RWPE2 (cell line): ENCODE results near the gene CORO1C.

Experiments
- ATAC-seq: fragments of 200-7000 bp; cut with Tn5 transposase; 3 replicates; pipeline ENCODE4 v1.9.1; 2021; ENCODE audit warnings: low read depth
- DNase-seq: peaks from one replicate; pipeline ENCODE4 v3.0.0-alpha.2; 2020; ENCODE audit warnings: low spot score
- H3K27ac ChIP-seq: fragments of 450-650 bp; 2 replicates; pipeline ENCODE4 v1.5.1; 2017; ENCODE audit warnings: mild to moderate bottlenecking; ENCODE audit not compliant: poor library complexity, severe bottlenecking
- H3K27me3 ChIP-seq: fragments of 250-450 bp; sonication (Bioruptor Pico); 2 replicates; pipeline ENCODE4 v1.5.1; 2021; ENCODE audit warnings: mild to moderate bottlenecking, moderate library complexity; ENCODE audit not compliant: insufficient read depth, poor library complexity, severe bottlenecking
- H3K36me3 ChIP-seq: fragments of 250-450 bp; sonication (Bioruptor Pico); 2 replicates; pipeline ENCODE4 v1.5.1; 2020; ENCODE audit warnings: low read depth, mild to moderate bottlenecking, moderate library complexity
- H3K4me1 ChIP-seq: fragments of 250-450 bp; sonication (Bioruptor Pico); 2 replicates; pipeline ENCODE4 v1.5.1; 2021; ENCODE audit warnings: mild to moderate bottlenecking, moderate library complexity; ENCODE audit not compliant: insufficient read depth, poor library complexity, severe bottlenecking
- H3K4me3 ChIP-seq: fragments of 250-450 bp; sonication (Bioruptor Pico); 2 replicates; pipeline ENCODE4 v1.5.1; 2021; ENCODE audit warnings: mild to moderate bottlenecking, moderate library complexity; ENCODE audit not compliant: severe bottlenecking
- H3K9me3 ChIP-seq: fragments of 250-450 bp; sonication (Bioruptor Pico); 2 replicates; pipeline ENCODE4 v1.5.1; 2021; ENCODE audit warnings: mild to moderate bottlenecking, moderate library complexity; ENCODE audit not compliant: severe bottlenecking
- CTCF ChIP-seq: fragments of 450-650 bp; IDR thresholded peaks from one replicate; pipeline ENCODE4 v1.5.1; 2017; ENCODE audit warnings: mild to moderate bottlenecking, moderate library complexity; ENCODE audit not compliant: poor library complexity, severe bottlenecking

The CORO1C gene

GRCh38 chr12:108644811-108645120 lies 86.6 kb downstream of the CORO1C start:
- Histone ChIP-seq H3K27me3 (no peaks in the 10 kb centered on the region), H3K9me3 (no peaks in the 10 kb centered on the region), H3K36me3 (peaks cover 52% of the 10 kb centered on the region), H3K27ac (no peak overlapping the region), H3K4me1 (peaks cover 10% of the 10 kb centered on the region), H3K4me3 (no peak overlapping the region)
- ATAC-seq (no peak), DNase-seq (no peak)
- TF ChIP-seq CTCF: no peak

GRCh38 chr12:108643941-108644810 lies 87.1 kb downstream of the CORO1C start:
- Histone ChIP-seq H3K4me3 (no peak overlapping the region), H3K9me3 (no peaks in the 10 kb centered on the region), H3K27ac (no peak overlapping the region), H3K4me1 (peaks cover 10% of the 10 kb centered on the region), H3K36me3 (peaks cover 46% of the 10 kb centered on the region), H3K27me3 (no peaks in the 10 kb centered on the region)
- DNase-seq (no peak), ATAC-seq (no peak)
- no peak for TF ChIP-seq CTCF

- H3K9me3 ChIP-seq: no peaks in the 10 kb centered on the region
- no peak for TF ChIP-seq CTCF
- no peak overlapping the region for H3K27ac ChIP-seq
- no peak for ATAC-seq
- H3K27me3 ChIP-seq: no peaks in the 10 kb centered on the region
- no peak for DNase-seq
- H3K36me3 ChIP-seq: peaks cover 35% of the 10 kb centered on the region
- H3K4me1 ChIP-seq: peaks cover 10% of the 10 kb centered on the region
- H3K4me3 ChIP-seq: no peak overlapping the region
Measured at GRCh38 chr12:108642899-108643654, 88.2 kb downstream of the CORO1C start.

GRCh38 chr12:108642269-108642870 lies 88.9 kb downstream of the CORO1C start:
- Histone ChIP-seq H3K27ac (no peak overlapping the region), H3K9me3 (no peaks in the 10 kb centered on the region), H3K27me3 (no peaks in the 10 kb centered on the region), H3K36me3 (peaks cover 28% of the 10 kb centered on the region), H3K4me1 (peaks cover 10% of the 10 kb centered on the region), H3K4me3 (no peak overlapping the region)
- no peak for DNase-seq
- no peak for TF ChIP-seq CTCF
- ATAC-seq: no peak
